ENCODE data around the gene GABRG3. TPM values are rescaled to one million over a fixed set of nuclear protein-coding genes. Genes with fewer than 3 reads are reported as not detected.

Gene GABRG3
- total RNA-seq, 3 donors from 2014 or later (not counting 1 experiment from before 2014, with no cell fraction given), result not detected

DNA sequence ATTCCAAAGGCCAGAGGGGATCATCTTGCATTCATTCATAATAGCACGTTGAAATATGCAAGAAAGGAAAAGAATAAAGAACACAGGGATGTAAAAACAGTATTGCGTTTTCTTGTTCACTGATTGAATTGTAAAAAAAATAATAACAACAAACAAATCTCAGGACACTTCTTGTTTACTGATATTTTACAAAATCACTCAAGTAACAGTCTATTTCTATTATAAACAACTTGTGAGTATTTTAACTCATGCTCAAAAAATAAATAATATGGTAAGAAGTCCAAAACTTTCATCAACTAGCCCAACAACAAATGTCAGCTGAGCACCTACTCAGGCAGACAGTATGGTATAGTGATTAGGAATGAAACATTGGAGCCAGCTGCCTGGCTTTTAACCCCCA is 2.2 kb upstream of the GABRG3 start:
- no peaks in the 10 kb centered on the region for H3K4me1 Mint-ChIP-seq
- no peak overlapping the region for H3K27ac ChIP-seq (ENCODE audit: low read length)
- H3K9me3 Mint-ChIP-seq, result peaks cover 0 to 5% of the 10 kb centered on the region in 2 donors
- DNase-seq (no peak), ATAC-seq (no peak)
- H3K36me3 ChIP-seq (ENCODE audit: control insufficient read depth, insufficient read depth, low read length), result no peaks in the 10 kb centered on the region
- no CpG with 5 or more reads among the region's 2 CpGs for WGBS (ENCODE audit: insufficient coverage)
- intact Hi-C loops (cut with micrococcal nuclease), result no loop called here
- H3K27ac Mint-ChIP-seq, result no peak overlapping the region
- peaks cover 0 to 13% of the 10 kb centered on the region in 2 donors for H3K27me3 Mint-ChIP-seq (ENCODE audit: low read depth in 2 of 2)
- TF ChIP-seq, protein P1, sequence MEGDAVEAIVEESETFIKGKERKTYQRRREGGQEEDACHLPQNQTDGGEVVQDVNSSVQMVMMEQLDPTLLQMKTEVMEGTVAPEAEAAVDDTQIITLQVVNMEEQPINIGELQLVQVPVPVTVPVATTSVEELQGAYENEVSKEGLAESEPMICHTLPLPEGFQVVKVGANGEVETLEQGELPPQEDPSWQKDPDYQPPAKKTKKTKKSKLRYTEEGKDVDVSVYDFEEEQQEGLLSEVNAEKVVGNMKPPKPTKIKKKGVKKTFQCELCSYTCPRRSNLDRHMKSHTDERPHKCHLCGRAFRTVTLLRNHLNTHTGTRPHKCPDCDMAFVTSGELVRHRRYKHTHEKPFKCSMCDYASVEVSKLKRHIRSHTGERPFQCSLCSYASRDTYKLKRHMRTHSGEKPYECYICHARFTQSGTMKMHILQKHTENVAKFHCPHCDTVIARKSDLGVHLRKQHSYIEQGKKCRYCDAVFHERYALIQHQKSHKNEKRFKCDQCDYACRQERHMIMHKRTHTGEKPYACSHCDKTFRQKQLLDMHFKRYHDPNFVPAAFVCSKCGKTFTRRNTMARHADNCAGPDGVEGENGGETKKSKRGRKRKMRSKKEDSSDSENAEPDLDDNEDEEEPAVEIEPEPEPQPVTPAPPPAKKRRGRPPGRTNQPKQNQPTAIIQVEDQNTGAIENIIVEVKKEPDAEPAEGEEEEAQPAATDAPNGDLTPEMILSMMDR (IDR thresholded peaks at IDR 0.05), result no peak
- peaks cover 3% of the 10 kb centered on the region for H3K27me3 ChIP-seq (ENCODE audit: control insufficient read depth, insufficient read depth, low read length)
- no peak overlapping the region for H3K4me3 ChIP-seq (ENCODE audit: low read length)
- no peak overlapping the region for H3K4me3 Mint-ChIP-seq
- no peaks in the 10 kb centered on the region for H3K4me1 ChIP-seq (ENCODE audit: control insufficient read depth, insufficient read depth, low read length)
- no peaks in the 10 kb centered on the region for H3K36me3 Mint-ChIP-seq
- no peaks in the 10 kb centered on the region for H3K9me3 ChIP-seq (ENCODE audit: control insufficient read depth, insufficient read depth, low read length)

DNA sequence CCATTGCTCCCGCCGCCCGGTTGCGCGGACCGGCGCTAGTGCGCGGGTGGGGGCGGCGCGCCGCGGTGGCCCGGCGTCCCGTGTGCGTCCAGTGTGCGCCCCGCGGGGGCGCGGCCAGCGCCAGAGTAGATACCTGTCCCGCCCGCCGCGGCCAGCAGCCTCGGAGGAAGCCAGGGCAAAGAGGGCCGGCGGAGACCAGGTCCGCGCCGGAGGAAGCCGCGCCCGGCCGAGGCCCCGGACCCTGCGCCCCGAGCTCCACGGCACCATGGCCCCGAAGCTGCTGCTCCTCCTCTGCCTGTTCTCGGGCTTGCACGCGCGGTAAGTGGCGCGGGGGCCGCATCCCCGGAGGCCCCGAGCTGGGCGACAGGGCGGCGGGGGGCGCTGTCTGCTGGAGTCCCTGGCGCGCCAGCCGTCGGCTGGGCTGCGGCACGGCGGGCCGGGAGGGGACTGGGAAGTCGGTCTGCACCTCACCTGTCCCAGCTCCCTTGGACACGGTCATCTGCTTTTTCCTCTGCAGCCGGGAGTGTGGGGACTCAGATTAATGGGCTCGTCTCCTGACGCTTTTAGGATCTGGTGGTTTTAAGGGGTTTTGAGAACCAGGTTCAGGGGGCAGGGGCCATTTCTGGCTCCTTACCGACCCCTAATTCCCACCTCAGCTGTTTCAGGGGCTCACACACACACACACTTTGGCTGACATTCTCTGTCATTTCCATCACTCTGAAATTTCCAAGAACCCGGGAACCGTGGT is 464 bp downstream of the GABRG3 start:
- H3K27ac ChIP-seq (ENCODE audit: low read length), result no peak overlapping the region
- intact Hi-C loops (cut with micrococcal nuclease), result no loop called here
- H3K4me3 Mint-ChIP-seq, result no peak overlapping the region
- H3K27me3 ChIP-seq (ENCODE audit: control insufficient read depth, insufficient read depth, low read length), result peaks cover 3% of the 10 kb centered on the region
- H3K27me3 Mint-ChIP-seq (ENCODE audit: low read depth in 2 of 2), result peaks cover 0 to 13% of the 10 kb centered on the region in 2 donors
- H3K9me3 Mint-ChIP-seq, result no peaks in the 10 kb centered on the region
- H3K4me1 ChIP-seq (ENCODE audit: control insufficient read depth, insufficient read depth, low read length), result no peaks in the 10 kb centered on the region
- no peak overlapping the region for H3K27ac Mint-ChIP-seq
- no peaks in the 10 kb centered on the region for H3K36me3 ChIP-seq (ENCODE audit: control insufficient read depth, insufficient read depth, low read length)
- H3K9me3 ChIP-seq (ENCODE audit: control insufficient read depth, insufficient read depth, low read length), result no peaks in the 10 kb centered on the region
- DNase-seq (no peak), ATAC-seq (no peak)
- no peaks in the 10 kb centered on the region for H3K36me3 Mint-ChIP-seq
- WGBS (ENCODE audit: insufficient coverage), result 9% methylated on average over 72 of the region's 72 CpGs
- no peaks in the 10 kb centered on the region for H3K4me1 Mint-ChIP-seq
- no peak overlapping the region for H3K4me3 ChIP-seq (ENCODE audit: low read length)
- TF ChIP-seq, protein P1 (IDR thresholded peaks at IDR 0.05), result no peak

DNA sequence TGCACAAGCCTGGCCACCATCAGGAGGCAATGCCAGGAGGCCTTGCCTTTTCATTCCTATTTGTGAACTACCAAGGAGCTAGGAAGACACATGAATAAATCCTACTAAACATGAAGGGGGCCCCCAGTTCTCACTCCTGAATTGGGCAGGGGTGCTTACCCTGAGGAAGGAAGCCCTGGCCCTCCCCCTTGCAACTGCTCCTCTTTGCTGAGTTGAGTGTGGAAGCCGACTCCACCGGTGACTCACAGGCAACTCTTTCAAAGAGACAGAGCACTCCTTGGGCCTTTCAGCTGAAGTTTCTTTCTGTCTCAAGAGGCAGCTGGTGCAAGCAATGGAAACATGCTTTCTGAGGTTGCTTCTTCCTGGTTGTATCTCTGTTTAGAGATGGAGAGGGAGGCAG is 1.7 kb downstream of the GABRG3 start:
- Mint-ChIP-seq H3K36me3 (no peaks in the 10 kb centered on the region), H3K9me3 (peaks cover 0 to 3% of the 10 kb centered on the region in 2 donors), H3K27me3 (ENCODE audit: low read depth in 2 of 2) (peaks cover 0 to 13% of the 10 kb centered on the region in 2 donors), H3K27ac (no peak overlapping the region), H3K4me1 (no peaks in the 10 kb centered on the region), H3K4me3 (no peak overlapping the region)
- H3K4me3 ChIP-seq (ENCODE audit: low read length), result no peak overlapping the region
- 76% methylated on average over 2 of the region's 2 CpGs for WGBS (ENCODE audit: insufficient coverage)
- H3K27ac ChIP-seq (ENCODE audit: low read length), result no peak overlapping the region
- H3K9me3 ChIP-seq (ENCODE audit: control insufficient read depth, insufficient read depth, low read length), result no peaks in the 10 kb centered on the region
- DNase-seq, result no peak
- no peak for ATAC-seq
- TF ChIP-seq, protein P1 (IDR thresholded peaks at IDR 0.05), result no peak
- H3K27me3 ChIP-seq (ENCODE audit: control insufficient read depth, insufficient read depth, low read length), result peaks cover 3% of the 10 kb centered on the region
- H3K36me3 ChIP-seq (ENCODE audit: control insufficient read depth, insufficient read depth, low read length), result no peaks in the 10 kb centered on the region
- intact Hi-C loops (cut with micrococcal nuclease), result no loop called here
- no peaks in the 10 kb centered on the region for H3K4me1 ChIP-seq (ENCODE audit: control insufficient read depth, insufficient read depth, low read length)
